ENCODE measurements around the gene SKI.

DNA sequence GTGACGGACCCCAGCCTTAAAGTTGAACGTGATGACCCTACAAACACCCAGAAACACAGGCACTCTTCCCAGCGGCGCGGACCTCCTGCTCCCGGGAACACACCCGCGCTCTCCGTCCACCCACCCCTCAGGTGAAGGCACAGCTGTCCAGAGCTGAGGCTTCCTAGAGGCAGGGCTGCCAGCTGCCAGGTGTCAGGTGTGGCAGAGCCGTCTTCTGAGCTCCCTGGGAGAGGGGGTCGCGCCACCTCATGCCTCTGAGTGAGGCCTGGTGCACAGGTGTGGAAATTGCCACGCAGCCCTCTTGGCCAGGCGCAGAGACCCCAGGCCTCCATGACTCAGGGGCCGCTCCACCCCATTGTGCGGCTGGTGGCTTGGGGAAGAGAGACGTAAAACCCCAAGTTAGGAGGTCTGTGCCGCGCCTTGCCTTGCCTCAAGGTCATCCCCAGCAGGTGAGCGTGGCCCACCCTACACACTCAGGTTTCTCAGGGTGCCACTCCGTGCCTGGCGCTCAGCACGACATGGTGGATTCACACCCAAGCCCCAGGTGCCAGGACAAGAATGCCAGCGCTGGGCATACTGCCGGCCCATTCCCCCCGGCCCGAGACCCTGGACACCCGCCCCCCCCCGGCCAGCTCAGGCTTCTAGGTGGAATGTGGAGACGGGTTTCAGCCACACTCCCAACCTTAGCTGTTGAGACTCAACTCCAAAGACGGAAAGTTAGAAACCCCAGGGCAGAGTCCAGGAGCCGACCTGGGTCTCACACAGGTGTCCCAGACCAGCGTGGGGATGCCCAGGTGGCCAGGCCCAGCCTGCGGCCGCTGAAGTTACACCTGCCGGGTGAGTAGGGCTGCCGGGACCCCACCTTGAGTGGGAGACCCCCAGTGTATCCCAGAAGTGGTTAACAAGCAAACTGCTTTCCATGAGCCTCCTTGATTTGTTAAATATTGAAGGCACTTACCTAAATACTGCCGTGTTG, 42.0 kb upstream of the SKI start:
- no peak for TF ChIP-seq SP1 (IDR thresholded peaks at IDR 0.05; ENCODE audit: low read depth, low read length)
- TF ChIP-seq HDAC2 (IDR thresholded peaks at IDR 0.05; ENCODE audit: borderline replicate concordance in 1 of 2, low read depth in 2 of 2, low read length in 2 of 2) = no peak

Measured in H1 (cell line).